NCI-H2171 treated with DMSO at 0.1 percent for 48 hours (cell line): ENCODE results near the gene CREB3L1.
"Not testable (repeated sequence)": the region's sequence is repeated elsewhere in the genome, so short reads cannot be mapped to it uniquely, and the experiment has no call there.

Experiments used
- DNase-seq: peaks from one replicate; lab custom pipeline; 2025; lab: John Stamatoyannopoulos, UW

CREB3L1 gene

DNA sequence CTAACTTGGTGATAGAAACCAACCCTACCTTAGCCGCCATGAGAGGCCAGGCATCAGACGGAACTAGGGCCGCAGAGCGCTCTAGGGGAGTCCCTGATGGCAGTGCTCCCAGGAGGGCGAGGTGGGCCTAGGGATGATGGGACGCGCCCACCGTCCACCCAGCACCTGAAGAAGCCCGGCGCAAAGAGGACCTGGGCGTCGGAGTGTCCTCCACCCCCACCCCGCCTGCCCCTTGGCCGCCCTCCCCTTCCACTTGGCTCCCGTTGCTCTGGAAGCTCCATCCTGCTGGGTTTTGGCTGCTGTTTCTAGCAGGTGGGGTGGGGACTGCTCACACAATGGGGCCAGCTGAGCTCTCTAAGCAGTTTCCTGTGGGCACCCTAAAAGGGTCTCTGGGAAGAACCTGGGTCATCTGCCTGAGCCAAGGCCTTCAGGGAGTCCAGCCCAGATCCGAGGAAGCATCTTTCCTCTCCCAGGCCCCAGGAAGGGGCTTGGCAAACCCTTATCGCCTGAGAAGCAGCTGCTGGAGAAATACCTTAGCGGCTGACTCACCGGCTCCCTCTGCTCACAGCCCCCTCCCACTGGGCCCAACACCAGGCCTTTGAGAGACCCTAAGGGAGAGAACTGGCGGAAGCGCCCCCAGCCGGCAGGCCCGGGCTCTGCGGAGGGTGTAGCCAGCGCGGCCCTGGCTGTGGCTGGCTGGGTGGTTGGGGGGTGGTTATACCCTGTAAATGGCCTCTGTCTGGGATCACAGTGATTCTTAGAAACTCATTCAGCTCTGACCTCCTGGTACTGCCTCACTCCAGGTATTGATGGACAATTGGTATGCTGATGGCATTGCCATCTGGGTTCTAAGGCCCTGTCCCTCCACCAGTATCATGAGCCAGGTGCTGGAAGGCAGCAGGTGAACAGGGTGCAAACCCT is 19.3 kb downstream of the CREB3L1 start:
- DNase-seq, result no peak

GRCh38 chr11:46298699-46299433 is 21.4 kb downstream of the CREB3L1 start:
- DNase-seq, result no peak

GRCh38 chr11:46299451-46299961 is 22.0 kb downstream of the CREB3L1 start:
- DNase-seq, result no peak

DNA sequence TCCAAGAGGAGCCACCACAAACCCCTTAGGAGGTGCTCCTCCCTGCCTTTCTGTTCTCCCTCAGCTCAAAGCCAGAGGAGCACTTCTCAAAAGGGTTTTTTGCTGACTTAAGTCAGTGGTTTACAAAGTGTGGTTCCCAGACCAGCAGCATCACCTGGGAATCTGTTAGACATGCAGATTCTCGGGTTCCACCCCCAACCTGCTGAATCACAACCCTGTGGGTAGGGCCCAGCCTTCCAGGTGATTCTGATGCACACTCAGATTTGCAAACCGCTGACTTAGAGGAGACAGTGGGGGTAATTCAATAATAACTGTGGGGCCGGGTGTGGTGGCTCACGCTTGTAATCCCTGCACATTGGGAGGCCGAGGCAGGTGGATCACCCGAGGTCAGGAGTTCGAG is 22.8 kb downstream of the CREB3L1 start:
- DNase-seq, result no peak

DNA sequence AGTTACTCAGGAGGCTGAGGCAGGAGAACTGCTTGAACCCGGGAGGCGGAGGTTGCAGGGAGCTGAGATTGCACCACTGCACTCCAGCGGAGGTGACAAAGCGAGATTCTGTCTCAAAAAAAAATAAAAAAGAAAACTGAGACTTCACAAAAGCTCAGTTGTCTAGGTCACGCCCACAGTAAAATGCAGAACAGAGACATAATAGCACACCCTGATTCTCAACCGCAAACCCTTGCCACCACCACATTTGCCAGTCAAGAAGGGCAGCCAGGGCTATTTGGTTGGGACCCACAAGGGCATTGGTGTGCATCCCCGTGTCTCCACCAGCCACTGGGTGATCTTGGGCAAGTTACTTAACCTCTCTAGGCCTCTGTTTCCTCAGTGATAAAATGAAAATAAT is 25.4 kb downstream of the CREB3L1 start:
- no peak for DNase-seq

- DNase-seq, result not testable (repeated sequence)
Measured at GRCh38 chr11:46304036-46304435, 26.6 kb downstream of the CREB3L1 start.

DNA sequence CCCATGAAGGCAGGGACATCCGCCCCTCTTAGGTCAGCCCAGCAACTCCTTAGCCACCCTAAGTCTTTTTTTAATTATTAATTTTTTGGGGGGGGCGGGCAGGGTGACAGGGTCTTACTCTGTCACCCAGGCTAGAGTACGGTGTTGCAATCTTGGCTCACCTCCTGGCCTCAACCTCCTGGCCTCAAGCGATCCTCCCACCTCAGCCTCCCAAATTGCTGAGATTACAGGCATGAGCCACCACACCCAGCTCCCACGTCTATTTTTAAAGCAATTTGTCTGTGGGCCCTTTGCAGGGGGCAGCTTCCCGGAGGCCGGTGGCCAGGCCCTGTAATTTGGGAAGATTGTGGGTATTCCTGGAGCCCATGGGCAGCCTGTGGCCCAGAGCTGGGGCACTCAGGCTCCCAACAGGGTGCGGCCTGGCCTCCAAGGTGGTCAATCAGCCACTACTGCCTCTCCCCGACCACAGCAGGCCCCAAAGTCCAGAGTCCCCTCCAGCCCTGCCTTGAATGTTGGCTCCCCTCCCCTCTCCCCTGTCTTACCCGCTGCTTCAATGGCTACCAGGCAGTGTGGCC is 27.2 kb downstream of the CREB3L1 start:
- DNase-seq, result no peak

- no peak for DNase-seq
Measured at GRCh38 chr11:46305295-46305694, 27.8 kb downstream of the CREB3L1 start.

DNA sequence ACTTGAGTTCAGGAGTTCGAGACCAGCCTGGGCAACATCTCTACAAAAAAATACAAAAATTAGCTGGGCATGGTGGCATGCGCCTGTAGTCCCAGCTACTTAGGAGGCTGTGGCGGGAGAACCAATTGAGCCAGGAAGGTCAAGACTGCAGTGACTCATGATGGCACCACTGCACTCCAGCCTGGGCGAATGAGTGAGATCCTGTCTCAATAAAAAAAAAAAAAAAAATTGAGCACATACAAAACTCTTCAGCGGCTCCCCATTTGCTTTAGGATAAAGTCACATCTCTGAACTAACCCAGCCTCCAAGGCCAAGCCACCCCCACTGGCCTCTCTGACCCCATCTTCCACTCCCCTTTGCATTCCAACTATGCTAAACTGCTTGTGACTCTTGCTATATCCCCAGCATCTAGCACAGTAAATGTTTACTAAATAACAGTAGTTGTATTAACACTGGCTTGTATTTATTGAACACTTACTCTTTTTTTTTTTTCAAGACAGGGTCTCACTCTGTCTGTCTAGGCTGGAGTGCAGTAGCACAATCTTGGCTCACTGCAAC is 28.9 kb downstream of the CREB3L1 start:
- no peak for DNase-seq

DNA sequence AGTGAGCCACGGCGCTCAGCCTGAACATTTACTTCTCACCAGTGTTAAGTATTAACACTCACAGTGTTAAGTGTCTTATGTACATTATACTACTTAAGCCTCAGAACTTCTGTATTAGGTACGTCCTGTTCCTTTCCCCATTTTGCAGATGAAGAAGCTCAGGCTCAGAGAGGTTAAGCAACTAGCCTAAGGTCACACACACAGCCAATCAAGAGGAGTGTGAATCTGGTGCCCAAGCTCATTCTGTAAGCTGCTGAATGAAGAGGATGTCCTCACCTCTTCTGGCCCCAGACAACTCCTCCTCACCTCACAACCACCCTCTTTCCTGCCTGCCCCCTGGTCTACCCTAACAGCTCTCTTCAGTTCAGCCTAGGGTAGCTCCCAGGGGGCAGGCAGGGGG is 29.9 kb downstream of the CREB3L1 start:
- no peak for DNase-seq

GRCh38 chr11:46307785-46308341 is 30.4 kb downstream of the CREB3L1 start:
- DNase-seq, result no peak

- DNase-seq, result peak; percentile 15
Measured at GRCh38 chr11:46308631-46309419, 31.4 kb downstream of the CREB3L1 start.

DNA sequence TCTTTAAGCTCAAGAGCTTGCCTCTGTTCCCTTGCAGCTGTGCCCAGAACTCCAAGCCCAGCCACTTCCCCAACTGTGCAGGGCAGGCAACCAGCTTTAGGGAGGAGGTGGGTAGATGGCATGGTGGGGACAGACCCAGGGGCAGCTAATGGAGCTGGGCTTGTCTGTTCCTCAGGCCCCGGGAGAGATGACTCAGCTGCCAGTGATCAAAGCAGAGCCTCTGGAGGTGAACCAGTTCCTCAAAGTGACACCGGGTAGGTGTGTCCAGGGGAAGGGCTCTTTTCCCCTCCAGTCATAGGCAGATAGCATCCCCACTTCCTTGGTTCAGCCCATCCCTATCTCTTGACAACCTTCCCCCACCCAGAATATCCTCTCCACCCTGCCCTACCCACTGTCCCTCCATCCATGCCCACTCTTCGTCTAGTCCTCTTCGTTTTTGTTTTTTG is 32.4 kb downstream of the CREB3L1 start:
- no peak for DNase-seq

DNA sequence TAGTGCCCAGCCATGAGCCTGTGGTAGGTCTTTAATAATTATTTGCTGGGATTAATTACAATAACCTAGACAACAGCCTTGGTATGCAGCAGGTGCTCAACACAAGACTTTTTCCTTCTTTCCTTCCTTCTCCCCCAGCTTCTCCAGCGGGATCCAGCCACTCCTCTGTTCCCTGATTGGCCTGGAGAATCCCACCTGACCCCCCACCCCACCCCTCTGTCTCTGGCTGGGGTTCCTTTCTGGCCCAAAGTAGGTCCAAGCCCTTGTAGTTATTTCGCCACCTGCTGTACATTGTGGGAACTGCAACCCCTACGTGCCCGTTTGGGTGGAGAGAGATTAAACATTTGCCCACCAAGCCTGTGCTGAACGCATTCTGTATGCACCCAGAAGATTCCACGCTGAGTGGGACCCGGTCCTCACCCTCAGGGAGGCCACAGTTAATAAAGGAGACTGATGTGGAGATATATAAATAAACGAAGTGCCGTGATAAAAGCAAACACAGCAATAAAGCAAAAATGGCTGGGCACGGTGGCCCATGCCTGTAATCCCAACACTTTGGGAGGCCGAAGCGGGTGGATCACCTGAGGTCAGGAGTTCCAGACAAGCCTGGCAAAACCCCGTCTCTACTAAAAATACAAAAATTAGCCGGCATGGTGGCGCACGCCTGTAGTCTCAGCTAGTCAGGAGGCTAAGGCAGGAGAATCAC is 37.7 kb downstream of the CREB3L1 start:
- peak; percentile 15 for DNase-seq

DNA sequence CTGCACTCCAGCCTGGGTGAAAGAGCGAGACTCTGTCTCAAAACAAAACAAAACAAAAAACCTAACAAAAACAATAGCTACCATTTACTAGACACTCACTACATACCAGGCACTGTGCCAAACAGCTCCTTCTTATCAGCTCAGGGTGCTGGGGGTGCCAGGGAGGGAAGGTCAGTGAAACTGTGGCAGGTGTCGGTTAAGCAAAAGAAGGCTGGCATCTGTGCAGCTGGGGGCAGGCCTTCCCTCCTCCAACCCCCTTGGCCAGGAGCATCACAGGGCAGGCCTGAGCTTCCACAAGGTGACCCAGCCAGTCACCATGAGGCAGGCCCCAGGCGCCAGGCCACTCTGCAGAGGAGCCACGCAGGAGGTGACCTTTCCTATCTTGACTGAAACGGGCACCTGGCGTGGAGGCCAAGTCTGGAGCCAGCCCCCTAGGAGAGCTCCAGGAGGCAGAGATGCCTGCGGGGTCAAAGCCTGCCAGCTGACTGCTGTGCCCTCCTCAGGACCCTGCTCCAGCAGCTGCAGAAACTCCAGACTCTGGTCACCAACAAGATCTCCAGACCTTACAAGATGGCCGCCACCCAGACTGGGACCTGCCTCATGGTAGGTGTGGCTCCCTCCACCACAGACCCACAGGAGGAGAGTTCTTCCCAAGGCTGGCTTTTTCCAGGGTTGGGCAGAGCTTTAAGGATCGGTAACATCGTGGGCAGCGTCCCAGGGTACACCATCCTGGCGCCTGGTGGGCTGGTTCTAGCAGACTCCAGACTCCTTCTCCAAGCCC is 38.5 kb downstream of the CREB3L1 start:
- no peak for DNase-seq

DNA sequence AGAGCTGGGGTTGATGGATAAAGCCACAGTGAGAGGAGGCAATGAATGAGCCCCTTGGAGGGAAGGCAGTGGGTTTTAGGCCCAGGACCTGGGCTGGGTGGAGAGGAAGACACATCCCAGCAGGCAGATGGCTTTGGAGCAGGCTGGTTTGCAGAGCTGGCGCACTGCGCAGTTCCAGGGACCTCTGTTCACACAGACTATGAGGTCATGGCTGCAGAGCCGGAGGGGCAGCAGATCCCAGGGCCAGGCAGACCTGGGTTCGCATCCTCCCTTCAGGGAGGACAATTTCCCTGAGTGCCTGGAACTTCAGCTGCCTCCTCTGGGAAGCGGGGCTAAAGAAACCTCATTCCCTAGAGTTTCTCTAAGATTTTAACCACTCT is 41.6 kb downstream of the CREB3L1 start:
- no peak for DNase-seq

DNA sequence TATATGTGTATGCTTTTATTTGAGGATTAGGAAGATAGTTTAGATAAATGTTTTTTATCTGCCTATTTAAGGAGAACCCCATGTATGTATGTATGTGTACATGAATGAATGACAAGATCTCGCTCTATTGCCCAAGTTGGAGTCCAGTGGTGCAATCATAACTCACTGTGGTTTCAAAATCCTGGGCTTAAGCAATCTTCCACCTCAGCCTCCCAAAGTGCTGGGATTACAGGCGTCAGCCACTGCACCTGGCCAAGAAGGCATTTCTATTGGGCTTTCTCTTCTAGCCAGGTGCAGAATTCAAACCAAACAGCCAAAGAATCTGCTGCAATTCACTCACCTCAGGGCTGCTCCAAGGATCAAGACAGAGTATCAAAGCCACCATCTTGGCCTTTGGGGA is 44.3 kb downstream of the CREB3L1 start:
- no peak for DNase-seq

DNA sequence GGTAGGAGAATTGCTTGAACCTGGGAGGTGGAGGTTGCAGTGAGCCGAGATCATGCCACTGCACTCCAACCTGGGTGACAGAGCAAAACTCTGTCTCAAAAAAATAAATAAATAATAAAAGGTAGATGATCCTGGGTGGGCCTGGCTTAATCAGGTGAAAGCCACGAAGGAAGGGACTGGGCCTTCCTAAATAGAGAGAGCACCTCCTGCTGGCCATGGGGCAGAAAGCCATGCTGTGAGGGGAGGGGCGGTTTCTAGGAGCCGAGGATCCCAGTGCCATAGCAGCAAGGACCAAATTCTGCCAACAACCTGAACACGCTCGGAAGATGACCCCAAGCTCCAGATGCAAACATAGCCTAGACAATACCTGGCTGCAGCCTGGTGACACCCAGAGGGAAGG is 45.3 kb downstream of the CREB3L1 start:
- DNase-seq, result no peak

DNA sequence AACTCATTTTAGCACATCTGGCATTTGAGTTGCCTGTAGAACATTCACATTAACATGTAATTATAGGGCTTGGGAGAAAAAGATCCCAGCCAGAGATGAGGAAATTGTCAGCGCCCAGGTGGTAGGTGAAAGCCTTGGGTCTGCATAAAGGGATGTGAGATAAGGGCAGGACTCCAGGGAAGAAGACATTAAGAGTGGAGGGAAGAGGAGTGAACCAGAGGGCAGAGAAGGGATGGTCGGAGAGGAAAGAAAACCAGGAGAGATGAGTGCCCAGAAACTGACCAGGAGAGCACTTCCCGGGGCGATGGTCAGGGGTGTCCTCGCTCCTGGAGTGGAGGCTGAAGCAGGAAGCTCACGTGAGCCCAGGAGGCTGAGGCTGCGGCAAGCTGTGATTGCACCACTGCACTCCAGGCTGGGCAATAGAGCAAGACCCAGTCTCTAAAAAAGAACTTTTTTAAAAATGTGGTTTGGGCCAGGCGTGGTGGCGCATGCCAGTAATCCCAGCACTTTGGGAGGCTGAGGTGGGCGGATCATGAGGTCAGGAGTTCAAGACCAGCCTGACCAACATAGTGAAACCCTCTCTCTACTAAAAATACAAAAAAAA is 49.5 kb downstream of the CREB3L1 start:
- DNase-seq, result no peak
